ENCODE data around the gene NEDD1. TPM values are rescaled to one million over a fixed set of nuclear protein-coding genes. Genes with fewer than 3 reads are reported as not detected.

NEDD1 gene
- total and polyA plus RNA-seq, 4 donors: 2.4 to 28.9 (median 3.9) TPM

DNA sequence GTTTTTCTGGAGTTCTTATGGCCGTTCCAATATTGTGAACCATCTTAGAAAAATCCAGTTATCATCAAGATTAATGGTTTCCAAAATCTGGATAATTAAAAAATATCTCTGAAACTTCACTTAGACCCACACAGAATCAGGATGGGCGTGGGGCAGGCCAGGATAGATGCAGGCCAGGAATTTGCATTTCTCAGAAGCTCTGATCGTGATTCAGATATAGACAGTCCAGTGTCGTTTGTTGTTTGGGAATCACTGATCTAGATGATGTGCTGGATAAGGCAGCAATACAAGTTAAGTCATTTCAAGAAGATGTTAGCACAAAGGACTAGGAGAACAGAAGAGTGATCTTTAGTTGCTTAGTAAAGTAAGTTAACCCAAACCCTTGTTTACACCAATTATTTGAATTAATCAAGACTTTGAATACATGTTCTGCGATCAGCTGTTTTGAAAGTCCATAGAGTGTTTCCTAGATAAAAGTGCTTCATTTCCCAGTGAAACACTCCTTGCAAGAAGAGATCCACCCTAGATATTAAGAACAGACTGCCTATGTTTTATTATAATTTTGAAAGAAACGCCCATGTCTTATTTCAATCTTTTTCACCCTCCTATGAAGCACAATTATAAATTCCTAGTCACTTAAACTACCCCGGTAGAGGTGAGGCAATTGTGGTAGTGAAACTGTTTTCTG is 90.9 kb downstream of the NEDD1 start:
- 76% methylated on average over 7 of the region's 7 CpGs for WGBS
- Histone ChIP-seq H3K36me3 (ENCODE audit: control insufficient read depth in 4 of 4, insufficient read depth in 3 of 4, low read depth in 1 of 4, low read length in 3 of 4) (no peaks in the 10 kb centered on the region), H3K27me3 (ENCODE audit: control insufficient read depth in 4 of 4, insufficient read depth in 4 of 4, low read length in 3 of 4) (no peaks in the 10 kb centered on the region), H3K9me3 (ENCODE audit: control insufficient read depth in 4 of 4, low read length in 3 of 4) (no peaks in the 10 kb centered on the region), H3K4me1 (ENCODE audit: control insufficient read depth in 4 of 4, insufficient read depth in 4 of 4, low read length in 3 of 4) (no peaks in the 10 kb centered on the region), H3K9ac (ENCODE audit: low read depth in 1 of 2, low read length in 2 of 2) (no peak overlapping the region), H3K27ac (ENCODE audit: low read depth in 1 of 2, low read length in 2 of 2) (no peak overlapping the region), H3K4me3 (ENCODE audit: low read depth in 1 of 3, low read length in 3 of 3) (no peak overlapping the region)
- TF ChIP-seq SP1 (IDR thresholded peaks at IDR 0.05): no peak
- no peak for TF ChIP-seq TAF1 (conservative IDR thresholded peaks at IDR 0.05)
- DNase-seq (ENCODE audit: low spot score): no peak

DNA sequence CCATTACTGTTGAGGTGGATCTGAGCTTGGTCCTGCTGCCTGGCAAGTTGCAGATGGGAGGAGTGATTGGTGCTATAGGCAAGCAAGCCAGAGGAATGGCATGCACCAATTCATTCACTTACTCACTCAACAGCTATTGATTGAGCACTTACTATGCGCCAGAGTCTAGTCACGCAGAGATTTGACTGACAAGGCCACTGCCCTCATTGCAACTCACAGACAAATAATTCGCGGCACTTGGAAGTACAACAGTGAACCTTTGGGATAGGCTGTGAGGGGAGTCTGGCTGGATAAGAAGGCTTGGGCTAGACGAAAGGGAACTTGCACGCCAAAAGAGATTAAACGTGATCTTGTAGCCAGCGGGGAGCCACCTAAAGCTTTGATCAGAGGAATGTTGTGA is 96.2 kb downstream of the NEDD1 start:
- DNase-seq (ENCODE audit: low spot score): no peak
- WGBS: 85% methylated on average over 8 of the region's 8 CpGs
- no peak overlapping the region for H3K9ac ChIP-seq (ENCODE audit: low read depth in 1 of 2, low read length in 2 of 2)
- peaks cover 0 to 4% (median 0%) of the 10 kb centered on the region in 4 donors for H3K27me3 ChIP-seq (ENCODE audit: control insufficient read depth in 4 of 4, insufficient read depth in 4 of 4, low read length in 3 of 4)
- H3K4me3 ChIP-seq (ENCODE audit: low read depth in 1 of 3, low read length in 3 of 3): no peak overlapping the region
- no peaks in the 10 kb centered on the region for H3K9me3 ChIP-seq (ENCODE audit: control insufficient read depth in 4 of 4, low read length in 3 of 4)
- no peak overlapping the region for H3K27ac ChIP-seq (ENCODE audit: low read depth in 1 of 2, low read length in 2 of 2)
- no peaks in the 10 kb centered on the region for H3K36me3 ChIP-seq (ENCODE audit: control insufficient read depth in 4 of 4, insufficient read depth in 3 of 4, low read depth in 1 of 4, low read length in 3 of 4)
- TF ChIP-seq RAD21 (IDR thresholded peaks at IDR 0.05) (no peak), GABPA (IDR thresholded peaks at IDR 0.05 in 1 of 2, conservative IDR thresholded peaks at IDR 0.05 in 1 of 2) (no peak), FOXA1 (IDR thresholded peaks at IDR 0.05) (no peak), NR2F2 (IDR thresholded peaks at IDR 0.05) (no peak), FOXA2 (IDR thresholded peaks at IDR 0.05) (no peak), SP1 (IDR thresholded peaks at IDR 0.05) (no peak), TAF1 (conservative IDR thresholded peaks at IDR 0.05) (no peak)
- no peaks in the 10 kb centered on the region for H3K4me1 ChIP-seq (ENCODE audit: control insufficient read depth in 4 of 4, insufficient read depth in 4 of 4, low read length in 3 of 4)

Small RNA genes lying within 50 kb of the gene (small RNA-seq; reads per million reads assigned to genes)
- not detected for gene RF00019
